HFF-Myc (cell line): ENCODE results near the gene ARSK.
A peak's percentile ranks its signal among the peaks of the same experiment; 100 is the strongest.
"Not testable (repeated sequence)": the region's sequence is repeated elsewhere in the genome, so short reads cannot be mapped to it uniquely, and the experiment has no call there.

Experiments used
- DNase-seq: peaks from one replicate; pipeline ENCODE4 v3.0.0-alpha.2; 2011; ENCODE audit warnings: low read depth; ENCODE audit errors: extremely low read depth
- H3K4me3 ChIP-seq: replicated peaks from 2 replicates; pipeline ENCODE4 v1.5.1; 2011; ENCODE audit warnings: low read depth, mild to moderate bottlenecking, control low read depth, low read length
- TF ChIP-seq, protein P1 (sequence below): IDR thresholded peaks from 2 replicates; pipeline ENCODE4 v1.5.1; 2012; ENCODE audit warnings: mild to moderate bottlenecking, low read depth, low read length, control low read depth; ENCODE audit errors: missing control alignments

The ARSK gene

DNA sequence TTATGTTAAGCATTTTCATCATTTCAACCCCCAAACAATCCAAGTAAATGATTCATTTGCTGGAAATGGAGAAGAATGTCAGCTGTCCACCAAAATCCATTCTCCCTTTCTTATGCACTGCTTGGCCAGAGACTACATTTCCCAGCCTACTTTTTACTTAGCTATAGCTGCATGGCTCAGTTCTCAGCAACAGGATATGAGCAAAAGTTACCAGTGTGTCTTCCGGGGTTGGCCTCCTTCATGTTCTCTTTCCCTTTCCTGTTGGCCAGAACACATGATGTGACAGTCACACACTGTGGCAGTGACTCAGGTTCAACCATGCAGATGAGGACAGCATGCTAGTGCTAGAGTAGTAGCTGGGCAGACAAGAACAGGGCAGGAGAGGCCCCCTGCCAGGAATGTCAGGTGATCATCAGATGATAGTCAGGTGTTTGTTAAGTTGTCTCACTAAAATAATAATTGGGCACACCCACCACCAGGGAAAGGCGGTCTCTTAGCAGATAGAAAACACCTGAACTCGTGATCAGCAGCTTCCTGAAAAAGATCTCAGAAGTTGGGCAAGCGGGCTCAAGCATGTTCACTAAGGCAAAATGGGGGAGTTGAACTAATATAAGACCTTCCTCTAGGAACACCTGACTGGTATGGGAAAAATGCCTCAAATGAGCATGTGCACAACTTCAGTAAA is 77.2 kb downstream of the ARSK start:
- H3K4me3 ChIP-seq: no peak overlapping the region
- DNase-seq: peak; percentile 29
- TF ChIP-seq, protein P1, sequence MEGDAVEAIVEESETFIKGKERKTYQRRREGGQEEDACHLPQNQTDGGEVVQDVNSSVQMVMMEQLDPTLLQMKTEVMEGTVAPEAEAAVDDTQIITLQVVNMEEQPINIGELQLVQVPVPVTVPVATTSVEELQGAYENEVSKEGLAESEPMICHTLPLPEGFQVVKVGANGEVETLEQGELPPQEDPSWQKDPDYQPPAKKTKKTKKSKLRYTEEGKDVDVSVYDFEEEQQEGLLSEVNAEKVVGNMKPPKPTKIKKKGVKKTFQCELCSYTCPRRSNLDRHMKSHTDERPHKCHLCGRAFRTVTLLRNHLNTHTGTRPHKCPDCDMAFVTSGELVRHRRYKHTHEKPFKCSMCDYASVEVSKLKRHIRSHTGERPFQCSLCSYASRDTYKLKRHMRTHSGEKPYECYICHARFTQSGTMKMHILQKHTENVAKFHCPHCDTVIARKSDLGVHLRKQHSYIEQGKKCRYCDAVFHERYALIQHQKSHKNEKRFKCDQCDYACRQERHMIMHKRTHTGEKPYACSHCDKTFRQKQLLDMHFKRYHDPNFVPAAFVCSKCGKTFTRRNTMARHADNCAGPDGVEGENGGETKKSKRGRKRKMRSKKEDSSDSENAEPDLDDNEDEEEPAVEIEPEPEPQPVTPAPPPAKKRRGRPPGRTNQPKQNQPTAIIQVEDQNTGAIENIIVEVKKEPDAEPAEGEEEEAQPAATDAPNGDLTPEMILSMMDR: no peak

DNA sequence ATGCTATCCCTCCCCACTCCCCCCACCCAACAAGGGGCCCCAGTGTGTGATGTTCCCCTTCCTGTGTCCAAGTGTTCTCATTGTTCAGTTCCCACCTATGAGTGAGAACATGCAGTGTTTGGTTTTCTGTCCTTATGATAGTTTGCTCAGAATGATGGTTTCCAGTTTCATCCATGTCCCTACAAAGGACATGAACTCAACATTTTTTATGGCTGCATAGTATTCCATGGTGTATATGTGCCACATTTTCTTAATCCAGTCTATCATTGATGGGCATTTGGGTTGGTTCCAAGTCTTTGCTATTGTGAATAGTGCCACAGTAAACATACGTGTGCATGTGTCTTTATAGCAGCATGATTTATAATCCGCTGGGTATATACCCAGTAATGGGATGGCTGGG is 78.0 kb downstream of the ARSK start:
- DNase-seq, H3K4me3 ChIP-seq: not testable (repeated sequence)

DNA sequence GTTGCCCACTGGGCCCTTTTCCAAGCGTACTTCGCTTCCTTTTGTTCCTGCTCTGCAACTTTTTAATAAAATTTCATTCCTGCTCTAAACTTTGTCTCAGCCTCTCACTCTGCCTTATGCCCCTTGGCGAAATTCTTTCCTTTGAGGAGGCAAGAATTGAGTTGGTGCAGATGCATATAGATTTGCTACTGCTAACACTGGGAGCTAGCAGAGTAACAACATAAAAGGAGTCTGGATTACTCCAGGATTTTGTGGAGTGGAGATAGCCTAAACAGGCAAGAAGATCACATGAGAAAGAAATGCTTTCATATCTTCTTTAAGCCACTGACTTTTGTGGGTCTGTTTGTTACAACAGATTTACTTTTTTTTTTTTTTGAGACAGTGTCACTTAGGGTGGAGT is 78.8 kb downstream of the ARSK start:
- TF ChIP-seq, protein P1: no peak
- H3K4me3 ChIP-seq: no peak overlapping the region
- DNase-seq: no peak

DNA sequence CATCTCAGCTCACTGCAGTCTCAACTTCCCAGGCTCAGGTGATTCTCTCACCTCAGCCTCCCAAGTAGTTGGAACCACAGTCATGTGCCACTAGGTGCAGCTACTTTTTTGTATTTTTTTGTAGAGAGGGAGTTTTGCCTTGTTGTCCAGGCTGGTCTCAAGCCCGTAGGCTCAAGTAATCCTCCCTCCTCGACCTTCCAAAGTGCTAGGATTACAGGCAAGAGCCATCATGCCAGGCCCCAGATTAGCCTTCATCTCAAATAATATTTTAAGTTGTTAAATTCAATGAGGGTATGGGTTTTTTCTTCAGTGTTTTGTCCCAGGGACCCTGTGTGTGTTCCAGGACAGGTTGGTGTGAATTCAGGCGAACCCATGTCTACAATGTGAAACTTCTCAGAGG is 79.2 kb downstream of the ARSK start:
- DNase-seq: no peak
- no peak overlapping the region for H3K4me3 ChIP-seq
- TF ChIP-seq, protein P1: no peak

DNA sequence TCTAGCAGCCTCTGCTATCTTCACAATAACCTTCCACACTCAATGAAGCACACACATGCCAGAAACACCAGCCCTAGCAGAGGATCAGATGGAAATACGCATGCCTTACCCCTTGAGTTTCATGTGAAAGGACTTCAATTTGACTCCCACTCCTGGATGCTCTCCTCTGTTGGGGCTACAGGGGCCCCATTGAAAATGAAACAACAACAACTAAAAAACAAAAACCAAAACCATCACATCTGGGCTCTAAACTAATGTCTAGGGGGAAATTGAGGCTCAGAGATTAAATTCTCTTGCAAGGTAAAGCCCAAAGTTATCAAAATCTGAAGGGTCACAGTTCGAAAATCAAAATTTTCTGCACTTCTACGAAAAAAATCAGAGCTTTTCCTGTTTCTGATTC is 83.7 kb downstream of the ARSK start:
- no peak overlapping the region for H3K4me3 ChIP-seq
- TF ChIP-seq, protein P1: no peak
- no peak for DNase-seq

DNA sequence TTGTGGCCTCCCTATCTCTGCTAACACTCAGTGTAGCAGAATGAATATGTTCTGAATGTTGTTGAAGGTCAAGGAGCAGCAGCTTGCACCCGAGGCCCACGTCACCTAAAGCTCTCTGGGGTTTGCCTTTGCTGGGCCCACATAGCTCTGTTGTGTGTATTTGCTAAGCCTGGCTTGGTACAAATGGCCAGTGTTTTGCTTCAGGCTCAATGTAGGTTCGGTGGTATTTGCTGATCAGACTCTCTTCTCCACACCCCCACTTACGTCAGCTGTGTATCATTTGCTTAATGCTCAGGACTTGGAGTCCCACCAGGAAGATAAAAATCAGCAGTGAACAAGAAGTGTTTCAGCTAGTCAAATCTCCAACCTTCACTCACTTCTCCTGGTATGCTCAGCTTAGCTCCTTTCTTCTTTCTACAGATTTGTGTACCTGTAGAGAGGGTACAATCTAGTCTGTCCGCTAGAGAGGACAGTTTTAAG is 86.9 kb downstream of the ARSK start:
- DNase-seq: no peak

DNA sequence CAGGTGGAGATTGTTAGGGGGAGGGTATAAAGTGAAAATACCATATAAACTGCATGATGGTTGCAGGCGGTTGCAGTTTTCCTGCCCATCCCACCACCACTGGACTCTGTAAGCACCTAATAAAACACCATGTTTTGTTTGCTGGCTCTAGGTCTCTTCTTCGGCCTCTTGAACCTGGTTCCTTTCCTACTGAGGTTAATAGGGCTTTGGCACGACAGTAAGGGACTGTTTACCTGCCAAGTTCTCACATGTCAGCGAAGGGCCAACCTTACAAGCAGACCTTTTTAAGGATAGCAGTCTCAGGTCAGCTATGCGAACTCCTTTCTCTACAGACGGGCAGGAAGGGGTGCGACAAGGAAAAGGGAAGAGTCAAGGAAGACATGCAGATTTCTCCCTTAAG is 88.3 kb downstream of the ARSK start:
- TF ChIP-seq, protein P1: no peak
- no peak overlapping the region for H3K4me3 ChIP-seq
- DNase-seq: no peak

More for the DNA sequence above, 86.9 kb downstream of the ARSK start:
- TF ChIP-seq, protein P1: no peak
- H3K4me3 ChIP-seq: no peak overlapping the region
